ENCODE data around the gene BFSP1.

Gene BFSP1

DNA sequence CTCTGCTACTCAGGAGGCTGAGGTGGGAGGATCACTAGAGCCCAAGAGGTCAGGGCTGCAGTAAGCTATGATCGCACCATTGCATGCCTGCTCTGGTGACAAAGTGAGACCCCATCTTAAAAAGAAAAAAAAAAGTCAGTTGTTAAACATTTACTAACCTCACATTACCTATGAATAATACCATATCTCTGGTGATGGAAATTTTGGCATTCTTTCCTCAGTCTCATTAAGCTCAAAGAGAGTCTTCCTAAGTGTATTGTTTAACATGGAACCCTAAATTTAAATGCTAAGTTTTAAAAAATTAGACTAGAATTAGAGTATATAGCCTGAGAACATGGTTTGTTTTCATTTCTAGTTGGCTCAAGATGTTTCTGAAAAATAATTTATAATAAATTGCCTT lies 11.3 kb upstream of the BFSP1 start:
- TF ChIP-seq GATA2 (IDR thresholded peaks at IDR 0.05; ENCODE audit: low read depth, low read length) (no peak), GATA3 (IDR thresholded peaks at IDR 0.05; ENCODE audit: low read depth, low read length) (no peak)

DNA sequence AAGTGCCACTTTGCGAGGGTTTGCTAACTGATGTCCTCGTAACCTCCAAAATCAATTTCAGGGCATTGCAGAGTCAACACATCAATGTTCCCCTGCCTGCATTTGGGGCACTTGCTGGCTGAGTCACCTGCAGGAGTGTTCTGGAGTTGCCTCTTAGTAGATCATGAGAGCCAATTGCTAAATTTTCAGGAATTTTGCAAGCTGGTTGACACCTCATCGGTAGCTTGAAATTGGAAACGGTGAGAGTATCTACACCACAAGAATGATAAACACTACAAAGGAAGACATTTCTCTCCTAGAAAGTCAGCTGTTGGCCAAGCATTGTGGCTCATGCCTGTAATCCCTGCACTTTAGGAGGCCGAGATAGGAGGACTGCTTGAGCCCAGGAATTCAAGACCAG lies 10.8 kb upstream of the BFSP1 start:
- no peak for TF ChIP-seq GATA2 (IDR thresholded peaks at IDR 0.05; ENCODE audit: low read depth, low read length)

DNA sequence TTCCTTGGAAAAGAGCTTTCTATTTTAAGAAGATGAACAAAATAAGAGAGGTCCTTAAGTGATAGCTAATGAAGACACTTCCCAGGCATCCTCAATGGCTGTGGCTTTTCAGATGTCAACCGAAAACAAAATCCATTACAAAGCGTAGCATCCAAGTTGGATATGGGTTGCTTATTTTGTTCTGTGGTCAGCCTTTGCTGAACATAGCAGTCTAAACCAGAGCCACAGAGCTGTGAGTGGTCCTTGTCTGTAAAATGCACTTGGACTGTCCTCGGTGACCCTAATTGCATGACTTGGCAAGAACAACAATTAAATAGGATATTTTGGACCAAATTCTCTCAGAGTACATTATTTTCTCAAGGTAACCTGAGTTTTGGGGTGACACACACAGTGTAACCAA lies 10.4 kb upstream of the BFSP1 start:
- TF ChIP-seq GATA2 (IDR thresholded peaks at IDR 0.05; ENCODE audit: low read depth, low read length) (no peak), GATA3 (IDR thresholded peaks at IDR 0.05; ENCODE audit: low read depth, low read length) (no peak)

DNA sequence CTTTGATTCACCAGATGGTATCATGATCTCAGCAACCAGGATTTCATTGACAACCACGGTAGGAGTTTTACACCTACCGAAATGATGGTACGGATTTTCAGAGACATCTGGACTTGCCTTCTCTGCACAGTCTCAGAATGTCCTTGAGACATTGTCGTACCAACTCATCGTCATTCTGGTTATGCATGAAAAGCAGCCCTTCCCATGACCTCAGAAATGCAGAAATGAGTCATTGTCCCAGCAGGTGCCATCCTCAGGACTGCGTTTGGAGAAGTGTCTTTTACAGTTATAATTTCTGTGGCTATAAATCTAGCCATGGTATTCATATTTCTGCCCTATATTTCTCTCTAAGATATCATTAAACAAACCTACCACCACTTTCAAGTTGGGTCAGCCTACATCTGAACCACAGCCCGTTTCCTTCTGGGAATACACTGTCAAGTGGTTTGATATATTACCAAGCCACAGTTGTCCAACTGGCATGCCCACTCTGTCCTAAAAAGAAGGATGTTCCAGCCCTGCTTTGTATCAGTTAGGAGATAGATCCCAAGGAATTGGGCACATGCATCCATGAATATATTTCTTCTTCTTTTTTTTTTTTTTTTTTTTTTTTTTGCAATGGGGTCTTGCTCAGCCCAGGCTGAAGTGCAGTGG lies 7.5 kb upstream of the BFSP1 start:
- no peak for TF ChIP-seq GATA2 (IDR thresholded peaks at IDR 0.05; ENCODE audit: low read depth, low read length)
- no peak for TF ChIP-seq GATA3 (IDR thresholded peaks at IDR 0.05; ENCODE audit: low read depth, low read length)

DNA sequence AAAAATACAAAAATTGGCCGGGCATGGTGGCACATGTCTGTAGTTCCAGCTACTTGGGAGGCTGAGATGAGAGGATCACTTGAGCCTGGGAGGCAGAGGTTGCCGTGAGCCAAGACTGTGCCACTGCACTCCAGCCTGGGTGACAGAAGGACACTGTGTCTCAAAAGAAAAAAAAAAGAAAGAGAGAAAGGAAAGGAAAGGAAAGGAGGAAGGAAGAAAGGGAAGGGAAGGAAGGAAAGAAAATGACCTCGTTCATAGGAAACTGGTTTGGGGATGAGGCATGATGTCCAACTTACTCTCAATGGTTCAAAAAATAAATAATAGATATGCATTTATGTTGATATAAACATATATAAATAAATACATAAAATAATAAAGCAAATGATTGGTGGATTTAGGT lies 6.8 kb upstream of the BFSP1 start:
- TF ChIP-seq GATA2 (IDR thresholded peaks at IDR 0.05; ENCODE audit: low read depth, low read length) (no peak), GATA3 (IDR thresholded peaks at IDR 0.05; ENCODE audit: low read depth, low read length) (no peak)

DNA sequence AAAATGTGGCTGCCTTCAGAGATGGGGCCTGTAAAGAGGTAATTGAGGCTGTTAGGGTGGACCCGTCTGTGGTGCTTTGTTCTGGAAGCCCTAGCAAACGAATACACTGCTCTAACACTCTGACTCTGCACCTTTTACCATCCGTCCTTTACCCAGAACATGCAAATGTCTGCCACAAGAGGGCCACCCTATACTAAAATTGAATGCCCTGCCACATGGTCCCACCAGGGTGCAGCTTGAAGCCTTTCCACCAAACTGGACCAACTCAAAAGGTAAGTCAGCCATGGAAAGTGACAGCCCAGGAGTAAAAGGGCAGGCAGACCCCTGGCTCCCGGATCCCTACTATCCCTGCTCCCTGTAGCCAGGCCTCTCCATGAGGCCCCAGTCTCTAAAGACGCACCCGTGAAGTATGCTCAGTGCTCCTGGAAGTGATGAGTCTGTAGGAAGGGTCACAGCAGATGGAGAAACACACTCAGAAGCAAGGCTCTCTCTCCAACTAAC lies 5.8 kb upstream of the BFSP1 start:
- TF ChIP-seq GATA3 (IDR thresholded peaks at IDR 0.05; ENCODE audit: low read depth, low read length) (no peak), GATA2 (IDR thresholded peaks at IDR 0.05; ENCODE audit: low read depth, low read length) (no peak)

DNA sequence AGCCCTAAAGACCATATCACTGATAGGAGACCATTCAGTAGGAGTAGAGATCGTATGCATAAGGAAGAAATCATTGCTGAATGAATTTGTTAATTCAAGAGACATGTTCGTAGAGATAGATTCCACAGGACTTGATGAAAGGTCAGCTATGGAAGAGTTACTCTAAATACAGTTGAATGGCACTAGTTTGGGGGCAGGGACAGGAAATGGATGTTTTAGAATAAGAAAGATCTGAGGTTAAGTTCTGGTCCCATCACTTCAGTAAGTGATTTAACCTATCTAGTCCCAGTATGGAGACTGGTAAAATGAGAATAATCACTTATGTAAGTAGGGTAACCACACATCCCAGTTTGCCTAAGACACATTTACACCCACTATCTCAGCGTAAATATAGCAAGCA lies 2.9 kb upstream of the BFSP1 start:
- no peak for TF ChIP-seq GATA2 (IDR thresholded peaks at IDR 0.05; ENCODE audit: low read depth, low read length)
- no peak for TF ChIP-seq GATA3 (IDR thresholded peaks at IDR 0.05; ENCODE audit: low read depth, low read length)

DNA sequence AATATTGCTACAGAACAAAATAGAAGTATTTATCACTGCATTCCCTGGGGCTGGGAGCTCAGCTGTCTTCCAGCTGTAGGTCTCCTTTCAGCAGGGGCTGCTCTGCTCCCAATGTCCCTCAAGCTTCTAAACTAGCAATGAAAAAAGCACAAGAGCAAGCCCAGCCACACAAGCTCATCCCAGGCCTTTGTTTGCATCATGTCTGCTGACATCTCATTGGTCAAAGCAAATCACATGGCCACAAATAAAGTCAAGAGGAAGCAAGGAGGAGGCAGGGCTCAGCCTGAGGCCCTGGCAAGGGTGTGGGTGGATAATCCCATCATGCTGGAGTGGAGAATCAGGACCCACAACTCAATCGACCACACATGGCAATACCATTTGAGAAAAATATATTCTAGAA lies 2.2 kb upstream of the BFSP1 start:
- TF ChIP-seq GATA3 (IDR thresholded peaks at IDR 0.05; ENCODE audit: low read depth, low read length) (no peak), GATA2 (IDR thresholded peaks at IDR 0.05; ENCODE audit: low read depth, low read length) (no peak)

DNA sequence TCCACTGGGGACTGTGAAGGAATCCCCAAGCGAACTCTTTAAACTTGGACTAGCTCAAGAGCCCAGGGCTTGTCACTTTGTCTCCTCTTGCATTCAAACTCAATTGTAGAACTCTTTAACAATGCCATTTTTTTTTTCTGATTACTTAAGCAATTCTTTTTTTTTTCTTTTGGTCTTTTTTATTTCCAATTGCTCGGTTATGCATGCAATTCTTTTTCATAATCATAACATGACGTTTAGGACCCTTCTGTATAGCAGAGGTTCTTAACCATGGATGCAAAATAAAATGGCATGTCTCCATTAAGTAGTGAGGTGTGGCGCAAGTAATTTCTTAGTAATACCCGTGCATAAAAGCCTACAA lies 466 bp upstream of the BFSP1 start:
- TF ChIP-seq GATA2 (IDR thresholded peaks at IDR 0.05; ENCODE audit: low read depth, low read length): no peak
- TF ChIP-seq GATA3 (IDR thresholded peaks at IDR 0.05; ENCODE audit: low read depth, low read length): no peak

DNA sequence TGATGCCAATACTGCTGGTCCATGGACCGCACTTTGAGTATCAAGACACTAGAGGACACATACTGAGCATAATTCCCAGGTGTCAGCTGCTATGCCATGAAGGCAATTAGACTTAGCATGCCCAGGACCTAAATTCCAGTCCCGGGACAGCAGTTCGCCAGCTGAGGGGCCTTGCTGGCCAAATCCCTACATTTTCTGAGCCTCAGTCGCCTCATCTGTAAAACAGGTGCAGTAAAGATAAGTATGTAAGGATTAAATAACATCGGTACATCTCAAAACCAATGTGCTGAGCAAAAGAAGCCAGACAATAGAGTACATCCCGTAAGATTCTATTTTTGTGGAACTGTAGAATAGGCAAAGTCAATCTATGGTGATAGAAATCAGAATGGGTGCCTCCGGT lies 1.0 kb downstream of the BFSP1 start:
- no peak for TF ChIP-seq GATA3 (IDR thresholded peaks at IDR 0.05; ENCODE audit: low read depth, low read length)
- TF ChIP-seq GATA2 (IDR thresholded peaks at IDR 0.05; ENCODE audit: low read depth, low read length): no peak

DNA sequence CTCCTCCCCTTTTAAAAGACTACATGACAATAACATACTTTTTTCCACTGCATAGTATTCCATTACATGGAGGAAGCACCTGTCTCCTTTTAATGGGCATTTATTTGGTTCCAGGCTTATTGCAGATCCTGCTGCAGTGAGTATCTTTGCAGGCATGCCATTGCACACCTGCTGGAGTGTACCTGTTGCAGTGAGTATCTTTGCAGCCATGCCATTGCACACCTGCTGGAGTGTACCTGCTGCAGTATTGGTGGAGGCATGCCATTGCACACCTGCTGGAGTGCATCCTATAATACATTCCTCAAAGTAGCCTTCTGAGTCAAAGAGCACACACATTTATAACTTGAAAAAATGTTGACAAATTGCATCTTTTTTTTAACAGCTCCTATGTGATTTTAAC lies 1.6 kb downstream of the BFSP1 start:
- no peak for TF ChIP-seq GATA2 (IDR thresholded peaks at IDR 0.05; ENCODE audit: low read depth, low read length)
- no peak for TF ChIP-seq GATA3 (IDR thresholded peaks at IDR 0.05; ENCODE audit: low read depth, low read length)

DNA sequence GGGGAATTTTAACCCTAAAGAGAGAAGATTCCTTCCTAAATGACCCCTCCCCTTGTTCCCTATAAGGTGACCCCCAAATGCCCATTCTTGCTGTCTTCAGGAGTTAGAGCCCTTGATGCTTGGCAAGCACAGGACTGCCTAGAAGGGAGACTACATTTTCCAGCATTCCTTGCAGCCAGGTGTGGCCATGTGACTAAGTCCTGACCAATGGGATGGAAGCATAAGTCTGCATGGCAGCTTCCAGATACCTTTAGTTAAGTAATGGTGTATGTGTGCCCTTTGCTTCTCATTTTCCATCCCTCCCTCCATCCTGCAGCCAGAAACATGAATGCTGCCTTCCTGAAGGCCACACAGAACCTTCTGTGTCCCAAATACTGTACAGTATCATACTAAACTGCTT lies 5.5 kb downstream of the BFSP1 start:
- no peak for TF ChIP-seq GATA3 (IDR thresholded peaks at IDR 0.05; ENCODE audit: low read depth, low read length)
- no peak for TF ChIP-seq GATA2 (IDR thresholded peaks at IDR 0.05; ENCODE audit: low read depth, low read length)

DNA sequence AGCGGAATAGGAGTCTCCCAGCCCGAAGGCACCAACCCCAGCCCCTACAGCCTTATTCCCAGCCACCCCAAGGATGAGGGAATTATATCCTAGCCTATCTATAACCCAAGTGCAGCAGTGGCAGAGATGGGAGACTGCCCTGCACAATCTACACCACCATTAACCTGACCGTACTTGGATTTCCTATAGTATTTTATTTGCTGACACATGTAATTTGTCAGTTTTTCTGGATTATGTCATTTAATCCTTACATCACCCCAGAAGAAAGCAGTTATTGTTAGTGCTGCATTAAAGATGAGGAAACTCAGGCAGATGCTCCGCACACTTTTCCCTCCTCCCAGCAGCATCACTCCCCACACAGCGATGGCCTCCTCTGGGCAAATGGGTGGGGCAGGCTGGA lies 6.0 kb downstream of the BFSP1 start:
- TF ChIP-seq GATA3 (IDR thresholded peaks at IDR 0.05; ENCODE audit: low read depth, low read length): no peak
- no peak for TF ChIP-seq GATA2 (IDR thresholded peaks at IDR 0.05; ENCODE audit: low read depth, low read length)

DNA sequence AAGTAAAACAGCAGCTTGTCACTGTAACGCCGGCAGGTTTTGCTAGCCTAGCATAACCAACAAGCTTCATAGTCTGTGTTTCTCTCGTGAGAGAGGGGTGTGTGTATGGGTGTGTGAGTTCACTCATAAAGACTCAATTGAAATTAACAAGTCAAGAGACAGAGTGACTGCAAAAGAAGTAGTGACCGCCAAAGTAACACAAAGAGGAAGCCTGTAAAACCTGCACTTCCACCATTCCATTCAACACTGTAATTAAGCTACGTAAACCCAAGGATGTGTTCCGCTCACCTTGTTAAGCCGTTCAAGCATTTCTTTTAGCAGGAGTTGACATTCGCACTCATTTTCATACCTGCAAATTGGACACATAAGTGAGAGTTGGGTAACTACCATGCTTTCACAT lies 6.6 kb downstream of the BFSP1 start:
- TF ChIP-seq GATA3 (IDR thresholded peaks at IDR 0.05; ENCODE audit: low read depth, low read length): no peak
- no peak for TF ChIP-seq GATA2 (IDR thresholded peaks at IDR 0.05; ENCODE audit: low read depth, low read length)

DNA sequence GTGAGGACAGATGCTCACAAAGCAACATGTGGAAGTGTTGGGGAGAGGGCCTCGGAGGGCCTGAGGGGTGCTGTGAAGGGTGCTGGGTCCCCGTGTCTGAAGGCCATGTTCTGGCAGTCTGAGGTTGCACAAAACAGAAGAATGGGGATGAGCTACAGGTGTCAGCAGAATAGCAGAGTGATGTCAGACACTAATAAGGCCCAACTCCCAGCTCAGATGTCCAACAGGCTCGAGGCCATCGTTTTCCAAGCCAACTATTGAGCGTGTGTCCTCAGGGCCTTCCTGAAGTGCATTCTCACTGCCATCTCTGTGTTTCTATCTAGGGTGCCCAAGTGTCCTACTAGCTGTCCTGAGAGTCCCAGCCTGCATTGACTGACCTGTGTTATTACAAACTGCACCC lies 7.9 kb downstream of the BFSP1 start:
- TF ChIP-seq GATA2 (IDR thresholded peaks at IDR 0.05; ENCODE audit: low read depth, low read length): no peak
- TF ChIP-seq GATA3 (IDR thresholded peaks at IDR 0.05; ENCODE audit: low read depth, low read length): no peak

DNA sequence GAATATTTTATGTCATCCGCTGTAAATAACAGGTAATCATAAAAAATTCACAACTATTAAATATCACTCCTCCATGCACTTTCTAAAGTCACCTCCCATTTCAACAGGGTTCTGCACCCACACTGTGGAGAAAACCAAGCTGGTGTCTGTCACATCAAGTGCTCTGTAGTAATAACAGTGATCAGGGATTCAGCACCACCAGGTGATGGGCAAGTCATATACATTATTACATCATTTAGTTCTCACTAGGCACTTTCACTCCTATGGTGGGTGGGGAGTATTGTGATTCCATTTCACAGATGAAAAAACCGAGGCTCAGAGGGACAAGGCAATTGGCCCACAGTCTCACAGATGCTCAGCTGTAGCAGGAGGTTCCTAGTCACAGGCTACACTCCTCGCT lies 8.7 kb downstream of the BFSP1 start:
- TF ChIP-seq GATA2 (IDR thresholded peaks at IDR 0.05; ENCODE audit: low read depth, low read length) (no peak), GATA3 (IDR thresholded peaks at IDR 0.05; ENCODE audit: low read depth, low read length) (no peak)

Measured in SH-SY5Y (cell line).